HepG2 (cell line): ENCODE results near the gene KLHL12. TPM values are rescaled to one million over a fixed set of nuclear protein-coding genes. Genes with fewer than 3 reads are reported as not detected.

Experiments used
- CBFB ChIP-seq: sonication (generic); formaldehyde crosslinking; IDR thresholded peaks from 2 replicates; pipeline ENCODE4 v1.4.0; 2020; ENCODE audit warnings: missing genetic modification reagents
- FIP1L1 ChIP-seq: fragments of 200-400 bp; formaldehyde crosslinking; IDR thresholded peaks from 2 replicates; pipeline ENCODE4 v1.6.1; 2018; ENCODE audit warnings: low read depth, mild to moderate bottlenecking, low read length, moderate library complexity, borderline replicate concordance; ENCODE audit not compliant: insufficient read depth
- HNRNPH1 ChIP-seq: fragments of 200-400 bp; formaldehyde crosslinking; optimal IDR thresholded peaks from 2 replicates; pipeline ENCODE3; 2017; ENCODE audit warnings: mild to moderate bottlenecking, low read depth, low read length
- MAF1 ChIP-seq: sonication (generic); formaldehyde crosslinking; IDR thresholded peaks from 2 replicates; pipeline ENCODE4 v1.5.0; 2020; ENCODE audit warnings: missing genetic modification reagents, borderline replicate concordance
- MATR3 ChIP-seq: sonication (generic); formaldehyde crosslinking; IDR thresholded peaks from 2 replicates; pipeline ENCODE4 v1.4.0; 2020; ENCODE audit warnings: missing genetic modification reagents
- MEF2D ChIP-seq: sonication (generic); formaldehyde crosslinking; IDR thresholded peaks from 2 replicates; pipeline ENCODE4 v1.5.1; 2020; ENCODE audit warnings: mild to moderate bottlenecking, missing genetic modification reagents
- PREB ChIP-seq: sonication (generic); formaldehyde crosslinking; IDR thresholded peaks from 2 replicates; pipeline ENCODE4 v1.4.0; 2020; ENCODE audit warnings: missing genetic modification reagents
- REPIN1 ChIP-seq: sonication (generic); formaldehyde crosslinking; IDR thresholded peaks from 2 replicates; pipeline ENCODE4 v1.8.0; 2022; ENCODE audit warnings: missing genetic modification reagents, low read depth, mild to moderate bottlenecking, borderline replicate concordance
- RORA ChIP-seq: sonication (generic); formaldehyde crosslinking; IDR thresholded peaks from 2 replicates; pipeline ENCODE4 v1.5.0; 2020; ENCODE audit warnings: mild to moderate bottlenecking, missing genetic modification reagents, moderate library complexity
- SOX13 ChIP-seq, 3 experiments: fragments of 450-650 bp in 1 of 3; sonication (generic) in 1 of 3; formaldehyde crosslinking in 1 of 3; IDR thresholded peaks in 2 of 3; conservative IDR thresholded peaks in 1 of 3; 2 replicates each; pipeline versions ENCODE4 v1.5.0 to v1.6.1; 2016 to 2020; ENCODE audit warnings: antibody characterized with exemption in 1 of 3, mild to moderate bottlenecking in 1 of 3, missing compliant biosample characterization in 1 of 3, missing genetic modification reagents in 1 of 3, moderate library complexity in 1 of 3
- ZC3H13 ChIP-seq: sonication (generic); formaldehyde crosslinking; IDR thresholded peaks from 2 replicates; pipeline ENCODE4 v1.8.1; 2023; ENCODE audit warnings: mild to moderate bottlenecking, missing genetic modification reagents, moderate library complexity
- ZNF274 ChIP-seq: sonication (generic); formaldehyde crosslinking; IDR thresholded peaks from 2 replicates; pipeline ENCODE4 v1.5.1; 2020; ENCODE audit warnings: mild to moderate bottlenecking, missing genetic modification reagents
- ZNF34 ChIP-seq: sonication (generic); formaldehyde crosslinking; IDR thresholded peaks from 2 replicates; pipeline ENCODE4 v1.4.0; 2020; ENCODE audit warnings: mild to moderate bottlenecking, missing genetic modification reagents, borderline replicate concordance
- ZSCAN22 ChIP-seq: sonication (generic); formaldehyde crosslinking; IDR thresholded peaks from 2 replicates; pipeline ENCODE4 v1.4.0; 2020; ENCODE audit warnings: mild to moderate bottlenecking, missing genetic modification reagents
- polyA plus RNA-seq, 8 experiments: library from polyadenylated mRNA; depleted of rRNA in 3 of 8; stranded (reverse) in 7 of 8; unstranded in 1 of 8; fragments of >200 nt; fragmentation: Illumina TruSeq in 4 of 8; extraction: Trizol in 4 of 8; gene quantifications; 2 replicates each; pipeline versions ENCODE4 v1.2.1 to v1.2.3, GENCODE V29; 2011 to 2016; ENCODE audit warnings: low read depth in 4 of 8, missing spikeins in 1 of 8, mixed read lengths in 1 of 8; ENCODE audit not compliant: insufficient read depth in 1 of 8
- total RNA-seq, 5 experiments: library from RNA; depleted of rRNA; stranded (reverse); fragments of >200 nt; fragmentation: Illumina TruSeq; extraction: Trizol; gene quantifications; 2 replicates each; pipeline ENCODE4 v1.2.3, GENCODE V29; 2016; ENCODE audit warnings: low read depth in 1 of 5
- TF ChIP-seq, protein P1 (sequence below): sonication (generic); formaldehyde crosslinking; IDR thresholded peaks from 2 replicates; pipeline ENCODE4 v1.5.0; 2020; ENCODE audit warnings: missing genetic modification reagents
- TF ChIP-seq, protein P2 (sequence below): sonication (generic); formaldehyde crosslinking; IDR thresholded peaks from 2 replicates; pipeline ENCODE4 v1.9.0; 2021; ENCODE audit warnings: missing genetic modification reagents, borderline replicate concordance
- TF ChIP-seq, protein P3 (sequence below): sonication (generic); formaldehyde crosslinking; IDR thresholded peaks from 2 replicates; pipeline ENCODE4 v1.9.0; 2021; ENCODE audit warnings: mild to moderate bottlenecking, missing genetic modification reagents

Gene KLHL12
- total and polyA plus RNA-seq, 2 of the 13 experiments (the other 11 are each of a cell fraction or from before 2014, with no cell fraction given), result 19.2 to 25.2 TPM

- TF ChIP-seq, protein P1, sequence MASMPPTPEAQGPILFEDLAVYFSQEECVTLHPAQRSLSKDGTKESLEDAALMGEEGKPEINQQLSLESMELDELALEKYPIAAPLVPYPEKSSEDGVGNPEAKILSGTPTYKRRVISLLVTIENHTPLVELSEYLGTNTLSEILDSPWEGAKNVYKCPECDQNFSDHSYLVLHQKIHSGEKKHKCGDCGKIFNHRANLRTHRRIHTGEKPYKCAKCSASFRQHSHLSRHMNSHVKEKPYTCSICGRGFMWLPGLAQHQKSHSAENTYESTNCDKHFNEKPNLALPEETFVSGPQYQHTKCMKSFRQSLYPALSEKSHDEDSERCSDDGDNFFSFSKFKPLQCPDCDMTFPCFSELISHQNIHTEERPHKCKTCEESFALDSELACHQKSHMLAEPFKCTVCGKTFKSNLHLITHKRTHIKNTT, result no peak
- no peak for TF ChIP-seq MATR3 (CRISPR knock-in tag)
- no peak for TF ChIP-seq REPIN1 (CRISPR knock-in tag)
- TF ChIP-seq ZNF34, result no peak
- TF ChIP-seq RORA (CRISPR knock-in tag), result no peak
- TF ChIP-seq SOX13 (IDR thresholded peaks at IDR 0.05), result no peak
- peak in 1 of 2 experiments; percentile 36; a peak in 1 of 4 replicates for TF ChIP-seq SOX13 (CRISPR knock-in tag; conservative IDR thresholded peaks at IDR 0.05 in 1 of 2, IDR thresholded peaks at IDR 0.05 in 1 of 2)
- no peak for TF ChIP-seq PREB (CRISPR knock-in tag)
- TF ChIP-seq, protein P2, sequence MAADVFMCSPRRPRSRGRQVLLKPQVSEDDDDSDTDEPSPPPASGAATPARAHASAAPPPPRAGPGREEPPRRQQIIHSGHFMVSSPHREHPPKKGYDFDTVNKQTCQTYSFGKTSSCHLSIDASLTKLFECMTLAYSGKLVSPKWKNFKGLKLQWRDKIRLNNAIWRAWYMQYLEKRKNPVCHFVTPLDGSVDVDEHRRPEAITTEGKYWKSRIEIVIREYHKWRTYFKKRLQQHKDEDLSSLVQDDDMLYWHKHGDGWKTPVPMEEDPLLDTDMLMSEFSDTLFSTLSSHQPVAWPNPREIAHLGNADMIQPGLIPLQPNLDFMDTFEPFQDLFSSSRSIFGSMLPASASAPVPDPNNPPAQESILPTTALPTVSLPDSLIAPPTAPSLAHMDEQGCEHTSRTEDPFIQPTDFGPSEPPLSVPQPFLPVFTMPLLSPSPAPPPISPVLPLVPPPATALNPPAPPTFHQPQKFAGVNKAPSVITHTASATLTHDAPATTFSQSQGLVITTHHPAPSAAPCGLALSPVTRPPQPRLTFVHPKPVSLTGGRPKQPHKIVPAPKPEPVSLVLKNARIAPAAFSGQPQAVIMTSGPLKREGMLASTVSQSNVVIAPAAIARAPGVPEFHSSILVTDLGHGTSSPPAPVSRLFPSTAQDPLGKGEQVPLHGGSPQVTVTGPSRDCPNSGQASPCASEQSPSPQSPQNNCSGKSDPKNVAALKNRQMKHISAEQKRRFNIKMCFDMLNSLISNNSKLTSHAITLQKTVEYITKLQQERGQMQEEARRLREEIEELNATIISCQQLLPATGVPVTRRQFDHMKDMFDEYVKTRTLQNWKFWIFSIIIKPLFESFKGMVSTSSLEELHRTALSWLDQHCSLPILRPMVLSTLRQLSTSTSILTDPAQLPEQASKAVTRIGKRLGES (CRISPR knock-in tag), result no peak
- TF ChIP-seq MAF1, result no peak
- TF ChIP-seq FIP1L1, result no peak
- no peak for TF ChIP-seq CBFB (CRISPR knock-in tag)
- no peak for TF ChIP-seq HNRNPH1
- no peak for TF ChIP-seq ZSCAN22 (CRISPR knock-in tag)
- TF ChIP-seq MEF2D, result peak; percentile 53; the same call in 1 of the 2 replicates
- no peak for TF ChIP-seq ZNF274 (CRISPR knock-in tag)
- TF ChIP-seq ZC3H13 (CRISPR knock-in tag), result no peak
- TF ChIP-seq, protein P3, sequence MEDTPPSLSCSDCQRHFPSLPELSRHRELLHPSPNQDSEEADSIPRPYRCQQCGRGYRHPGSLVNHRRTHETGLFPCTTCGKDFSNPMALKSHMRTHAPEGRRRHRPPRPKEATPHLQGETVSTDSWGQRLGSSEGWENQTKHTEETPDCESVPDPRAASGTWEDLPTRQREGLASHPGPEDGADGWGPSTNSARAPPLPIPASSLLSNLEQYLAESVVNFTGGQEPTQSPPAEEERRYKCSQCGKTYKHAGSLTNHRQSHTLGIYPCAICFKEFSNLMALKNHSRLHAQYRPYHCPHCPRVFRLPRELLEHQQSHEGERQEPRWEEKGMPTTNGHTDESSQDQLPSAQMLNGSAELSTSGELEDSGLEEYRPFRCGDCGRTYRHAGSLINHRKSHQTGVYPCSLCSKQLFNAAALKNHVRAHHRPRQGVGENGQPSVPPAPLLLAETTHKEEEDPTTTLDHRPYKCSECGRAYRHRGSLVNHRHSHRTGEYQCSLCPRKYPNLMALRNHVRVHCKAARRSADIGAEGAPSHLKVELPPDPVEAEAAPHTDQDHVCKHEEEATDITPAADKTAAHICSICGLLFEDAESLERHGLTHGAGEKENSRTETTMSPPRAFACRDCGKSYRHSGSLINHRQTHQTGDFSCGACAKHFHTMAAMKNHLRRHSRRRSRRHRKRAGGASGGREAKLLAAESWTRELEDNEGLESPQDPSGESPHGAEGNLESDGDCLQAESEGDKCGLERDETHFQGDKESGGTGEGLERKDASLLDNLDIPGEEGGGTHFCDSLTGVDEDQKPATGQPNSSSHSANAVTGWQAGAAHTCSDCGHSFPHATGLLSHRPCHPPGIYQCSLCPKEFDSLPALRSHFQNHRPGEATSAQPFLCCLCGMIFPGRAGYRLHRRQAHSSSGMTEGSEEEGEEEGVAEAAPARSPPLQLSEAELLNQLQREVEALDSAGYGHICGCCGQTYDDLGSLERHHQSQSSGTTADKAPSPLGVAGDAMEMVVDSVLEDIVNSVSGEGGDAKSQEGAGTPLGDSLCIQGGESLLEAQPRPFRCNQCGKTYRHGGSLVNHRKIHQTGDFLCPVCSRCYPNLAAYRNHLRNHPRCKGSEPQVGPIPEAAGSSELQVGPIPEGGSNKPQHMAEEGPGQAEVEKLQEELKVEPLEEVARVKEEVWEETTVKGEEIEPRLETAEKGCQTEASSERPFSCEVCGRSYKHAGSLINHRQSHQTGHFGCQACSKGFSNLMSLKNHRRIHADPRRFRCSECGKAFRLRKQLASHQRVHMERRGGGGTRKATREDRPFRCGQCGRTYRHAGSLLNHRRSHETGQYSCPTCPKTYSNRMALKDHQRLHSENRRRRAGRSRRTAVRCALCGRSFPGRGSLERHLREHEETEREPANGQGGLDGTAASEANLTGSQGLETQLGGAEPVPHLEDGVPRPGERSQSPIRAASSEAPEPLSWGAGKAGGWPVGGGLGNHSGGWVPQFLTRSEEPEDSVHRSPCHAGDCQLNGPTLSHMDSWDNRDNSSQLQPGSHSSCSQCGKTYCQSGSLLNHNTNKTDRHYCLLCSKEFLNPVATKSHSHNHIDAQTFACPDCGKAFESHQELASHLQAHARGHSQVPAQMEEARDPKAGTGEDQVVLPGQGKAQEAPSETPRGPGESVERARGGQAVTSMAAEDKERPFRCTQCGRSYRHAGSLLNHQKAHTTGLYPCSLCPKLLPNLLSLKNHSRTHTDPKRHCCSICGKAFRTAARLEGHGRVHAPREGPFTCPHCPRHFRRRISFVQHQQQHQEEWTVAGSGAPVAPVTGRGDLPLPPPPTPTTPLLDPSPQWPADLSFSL (CRISPR knock-in tag), result no peak
Measured at GRCh38 chr1:202860744-202861419, 66.2 kb downstream of the KLHL12 start (continued).
